PFSK-1 (cell line): ENCODE data around the gene OR5H14.

Experiments
- POLR2AphosphoS5 ChIP-seq: IDR thresholded peaks from 2 replicates; pipeline ENCODE4 v1.6.1; 2012; ENCODE audit warnings: low read depth, mild to moderate bottlenecking, control low read depth, low read length, moderate library complexity
- SIN3A ChIP-seq: IDR thresholded peaks from 2 replicates; pipeline ENCODE4 v1.6.1; 2012; ENCODE audit warnings: mild to moderate bottlenecking, low read length, moderate library complexity, borderline replicate concordance; ENCODE audit not compliant: insufficient read depth
- TAF1 ChIP-seq: IDR thresholded peaks from 2 replicates; pipeline ENCODE4 v1.6.1; 2012; ENCODE audit warnings: low read length, control low read depth, borderline replicate concordance; ENCODE audit not compliant: insufficient read depth
- TF ChIP-seq, protein P1 (sequence below), 2 experiments: IDR thresholded peaks; 2 replicates each; pipeline versions ENCODE4 v1.6.1 to v1.8.0; 2011 to 2012; ENCODE audit warnings: low read depth in 2 of 2, low read length in 2 of 2, control low read depth in 1 of 2, inconsistent platforms in 1 of 2, mild to moderate bottlenecking in 1 of 2, moderate library complexity in 1 of 2; ENCODE audit not compliant: insufficient read depth in 1 of 2

DNA sequence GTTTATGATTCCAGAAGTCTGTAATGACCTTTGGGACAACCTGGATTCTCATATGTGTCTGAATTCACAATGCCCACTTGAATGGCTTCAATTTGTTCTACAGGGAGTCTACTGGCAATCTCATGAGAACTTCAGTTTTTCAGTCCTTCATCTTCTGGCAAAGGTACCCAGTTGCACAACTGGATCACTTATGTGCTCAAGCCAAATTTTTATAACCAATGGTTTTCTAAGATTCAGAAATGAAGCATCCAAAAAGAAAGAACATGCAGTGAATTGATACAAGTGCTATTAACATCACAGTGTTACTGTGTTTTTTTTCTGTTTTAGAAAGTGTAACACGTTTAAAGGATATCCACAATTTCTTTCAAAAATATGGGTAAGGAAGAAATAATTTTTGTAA is at the start of gene OR5H14:
- TF ChIP-seq POLR2AphosphoS5 (no peak), SIN3A (no peak), TAF1 (no peak)
- TF ChIP-seq, protein P1, sequence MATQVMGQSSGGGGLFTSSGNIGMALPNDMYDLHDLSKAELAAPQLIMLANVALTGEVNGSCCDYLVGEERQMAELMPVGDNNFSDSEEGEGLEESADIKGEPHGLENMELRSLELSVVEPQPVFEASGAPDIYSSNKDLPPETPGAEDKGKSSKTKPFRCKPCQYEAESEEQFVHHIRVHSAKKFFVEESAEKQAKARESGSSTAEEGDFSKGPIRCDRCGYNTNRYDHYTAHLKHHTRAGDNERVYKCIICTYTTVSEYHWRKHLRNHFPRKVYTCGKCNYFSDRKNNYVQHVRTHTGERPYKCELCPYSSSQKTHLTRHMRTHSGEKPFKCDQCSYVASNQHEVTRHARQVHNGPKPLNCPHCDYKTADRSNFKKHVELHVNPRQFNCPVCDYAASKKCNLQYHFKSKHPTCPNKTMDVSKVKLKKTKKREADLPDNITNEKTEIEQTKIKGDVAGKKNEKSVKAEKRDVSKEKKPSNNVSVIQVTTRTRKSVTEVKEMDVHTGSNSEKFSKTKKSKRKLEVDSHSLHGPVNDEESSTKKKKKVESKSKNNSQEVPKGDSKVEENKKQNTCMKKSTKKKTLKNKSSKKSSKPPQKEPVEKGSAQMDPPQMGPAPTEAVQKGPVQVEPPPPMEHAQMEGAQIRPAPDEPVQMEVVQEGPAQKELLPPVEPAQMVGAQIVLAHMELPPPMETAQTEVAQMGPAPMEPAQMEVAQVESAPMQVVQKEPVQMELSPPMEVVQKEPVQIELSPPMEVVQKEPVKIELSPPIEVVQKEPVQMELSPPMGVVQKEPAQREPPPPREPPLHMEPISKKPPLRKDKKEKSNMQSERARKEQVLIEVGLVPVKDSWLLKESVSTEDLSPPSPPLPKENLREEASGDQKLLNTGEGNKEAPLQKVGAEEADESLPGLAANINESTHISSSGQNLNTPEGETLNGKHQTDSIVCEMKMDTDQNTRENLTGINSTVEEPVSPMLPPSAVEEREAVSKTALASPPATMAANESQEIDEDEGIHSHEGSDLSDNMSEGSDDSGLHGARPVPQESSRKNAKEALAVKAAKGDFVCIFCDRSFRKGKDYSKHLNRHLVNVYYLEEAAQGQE (IDR thresholded peaks at IDR 0.05; ENCODE audit: insufficient read depth in 1 of 2, low read depth in 2 of 2, low read length in 2 of 2) = no peak
